Common myeloid progenitor, CD34-positive (primary cell): ENCODE measurements around the gene DEDD2.

ENCODE experiments used
- CTCF ChIA-PET: fragments of 350-600 bp; sonication (Branson Sonifier 250); formaldehyde crosslinking; loops from one replicate; lab custom pipeline; 2021; ENCODE audit warnings: antibody characterized with exemption; lab: Charles Lee
- POLR2A ChIA-PET: fragments of 350-600 bp; sonication (Branson Sonifier 250); formaldehyde crosslinking; loops from one replicate; lab custom pipeline; 2021; ENCODE audit warnings: antibody characterized with exemption; lab: Charles Lee
- DNase-seq, 3 donors: peaks; one replicate each; pipeline versions ENCODE4 v3.0.0 to v3.0.0-alpha.2; 2013
- H3K27ac ChIP-seq, 2 experiments: 1 replicate in 1 of 2; 2 replicates in 1 of 2; pipeline ENCODE4 v1.7.0; 2013; ENCODE audit warnings: inconsistent platforms in 2 of 2, low read length in 2 of 2, mild to moderate bottlenecking in 2 of 2, low read depth in 1 of 2, moderate library complexity in 1 of 2; ENCODE audit not compliant: severe bottlenecking in 2 of 2, insufficient read depth in 1 of 2, poor library complexity in 1 of 2
- H3K27me3 ChIP-seq, 5 experiments: replicated peaks in 2 of 5; 1 replicate in 3 of 5; 2 replicates in 2 of 5; pipeline versions ENCODE4 v1.6.1 to v1.7.0; 2013; ENCODE audit warnings: low read length in 4 of 5, mild to moderate bottlenecking in 2 of 5, moderate library complexity in 2 of 5, inconsistent platforms in 1 of 5; ENCODE audit not compliant: insufficient read depth in 5 of 5, control insufficient read depth in 4 of 5
- H3K36me3 ChIP-seq, 4 experiments: 1 replicate in 2 of 4; 2 replicates in 2 of 4; pipeline versions ENCODE4 v1.6.1 to v1.7.0; 2013; ENCODE audit warnings: low read length in 3 of 4, control low read depth in 1 of 4, mild to moderate bottlenecking in 1 of 4; ENCODE audit not compliant: control insufficient read depth in 4 of 4, insufficient read depth in 4 of 4
- H3K4me1 ChIP-seq, 4 experiments: 1 replicate in 3 of 4; 2 replicates in 1 of 4; pipeline versions ENCODE4 v1.6.1 to v1.7.1; 2013; ENCODE audit warnings: low read length in 3 of 4, mild to moderate bottlenecking in 3 of 4, control low read depth in 1 of 4, inconsistent platforms in 1 of 4, moderate library complexity in 1 of 4; ENCODE audit not compliant: control insufficient read depth in 4 of 4, insufficient read depth in 4 of 4; ENCODE audit errors: control extremely low read depth in 1 of 4
- H3K4me3 ChIP-seq, 7 experiments: 1 replicate in 4 of 7; 2 replicates in 3 of 7; pipeline versions ENCODE4 v1.5.1 to v1.7.0; 2013; ENCODE audit warnings: mild to moderate bottlenecking in 7 of 7, low read length in 6 of 7, moderate library complexity in 6 of 7, inconsistent platforms in 2 of 7, low read depth in 2 of 7, control low read depth in 1 of 7; ENCODE audit not compliant: insufficient read depth in 4 of 7, control insufficient read depth in 1 of 7; ENCODE audit errors: extremely low read depth in 1 of 7
- H3K9me3 ChIP-seq, 5 experiments: 1 replicate in 4 of 5; 2 replicates in 1 of 5; pipeline versions ENCODE4 v1.6.1 to v1.7.1; 2013; ENCODE audit warnings: low read length in 4 of 5, mild to moderate bottlenecking in 2 of 5, inconsistent platforms in 1 of 5, low read depth in 1 of 5, moderate library complexity in 1 of 5; ENCODE audit not compliant: control insufficient read depth in 4 of 5, insufficient read depth in 2 of 5; ENCODE audit errors: control extremely low read depth in 1 of 5
- WGBS: methylation state at CpG from one replicate; pipeline ENCODE4 v1.1.5; 2013; ENCODE audit not compliant: insufficient coverage; 5-methylcytosine and 5-hydroxymethylcytosine counted together

DEDD2 gene

GRCh38 chr19:42204664-42205063 lies 12.8 kb downstream of the DEDD2 start:
- H3K27ac ChIP-seq, result no peak overlapping the region
- no peak for DNase-seq
- H3K4me1 ChIP-seq, result peaks cover 22 to 46% (median 38%) of the 10 kb centered on the region in 4 experiments
- H3K4me3 ChIP-seq, result no peak overlapping the region
- 93% methylated on average over 3 of the region's 6 CpGs for WGBS
- no peaks in the 10 kb centered on the region for H3K9me3 ChIP-seq
- CTCF ChIA-PET, result no interaction called here
- H3K36me3 ChIP-seq, result peaks cover 3 to 66% (median 46%) of the 10 kb centered on the region in 4 experiments
- POLR2A ChIA-PET, result no interaction called here
- no peaks in the 10 kb centered on the region for H3K27me3 ChIP-seq

- Histone ChIP-seq H3K27me3 (no peaks in the 10 kb centered on the region), H3K36me3 (peaks cover 3 to 62% (median 42%) of the 10 kb centered on the region in 4 experiments), H3K27ac (no peak overlapping the region), H3K4me3 (no peak overlapping the region), H3K4me1 (peaks cover 23 to 56% (median 48%) of the 10 kb centered on the region in 4 experiments), H3K9me3 (no peaks in the 10 kb centered on the region)
- WGBS, result 100% methylated on average over 2 of the region's 2 CpGs
- CTCF ChIA-PET, result interaction anchor here (0.7 kb wide), 1 partner anchor 102 kb away, joined by 3 read pairs; no protein-coding TSS in a partner anchor
- DNase-seq, result no peak
- POLR2A ChIA-PET, result no interaction called here
These were observed 13.8 kb downstream of the DEDD2 start for GRCh38 chr19:42203700-42204099.

DNA sequence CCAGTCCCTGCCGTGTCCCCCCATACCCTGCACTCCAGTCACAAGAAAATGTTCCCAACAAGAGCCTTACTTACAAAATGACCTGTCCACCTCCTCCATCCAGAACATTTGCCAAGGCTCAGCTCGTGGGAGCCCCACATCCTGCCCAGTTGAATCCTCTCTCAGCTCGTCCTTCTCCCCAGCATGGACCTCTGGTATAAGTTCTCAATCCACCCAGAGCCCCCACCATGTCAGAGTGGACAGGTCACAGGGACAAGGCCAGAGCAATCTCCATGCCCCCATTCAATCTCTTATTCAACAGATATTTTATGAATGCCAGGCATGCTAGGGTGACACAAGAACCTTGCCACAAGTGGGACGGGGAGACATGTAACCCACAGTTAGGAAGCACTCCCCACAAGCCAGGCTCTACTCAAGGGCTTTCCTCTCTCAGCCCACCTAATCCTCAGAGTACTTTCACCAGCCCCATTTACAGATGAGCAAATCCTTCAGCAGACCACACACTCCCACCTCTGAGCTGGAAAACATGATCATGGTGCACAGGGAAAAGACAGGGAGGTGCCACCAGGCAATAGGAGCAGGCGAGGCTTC lies 15.1 kb downstream of the DEDD2 start:
- Histone ChIP-seq H3K4me1 (peaks cover 29 to 63% (median 57%) of the 10 kb centered on the region in 4 experiments), H3K27me3 (no peaks in the 10 kb centered on the region), H3K9me3 (no peaks in the 10 kb centered on the region), H3K4me3 (peak overlapping the region in 3 of 7 experiments; percentile 27 to 60 (median 58)), H3K27ac (peak overlapping the region; percentile 27 to 73), H3K36me3 (peaks cover 3 to 52% (median 34%) of the 10 kb centered on the region in 4 experiments)
- DNase-seq, result no peak
- CTCF ChIA-PET, result interaction anchor here (0.8 to 2.0 kb wide), 6 partner anchors 17 to 79 kb away, joined by 3 to 7 read pairs (median 4); partner anchors contain the start of genes POU2F2 and ZNF526
- WGBS, result 73% methylated on average over 4 of the region's 5 CpGs
- POLR2A ChIA-PET, result no interaction called here

DNA sequence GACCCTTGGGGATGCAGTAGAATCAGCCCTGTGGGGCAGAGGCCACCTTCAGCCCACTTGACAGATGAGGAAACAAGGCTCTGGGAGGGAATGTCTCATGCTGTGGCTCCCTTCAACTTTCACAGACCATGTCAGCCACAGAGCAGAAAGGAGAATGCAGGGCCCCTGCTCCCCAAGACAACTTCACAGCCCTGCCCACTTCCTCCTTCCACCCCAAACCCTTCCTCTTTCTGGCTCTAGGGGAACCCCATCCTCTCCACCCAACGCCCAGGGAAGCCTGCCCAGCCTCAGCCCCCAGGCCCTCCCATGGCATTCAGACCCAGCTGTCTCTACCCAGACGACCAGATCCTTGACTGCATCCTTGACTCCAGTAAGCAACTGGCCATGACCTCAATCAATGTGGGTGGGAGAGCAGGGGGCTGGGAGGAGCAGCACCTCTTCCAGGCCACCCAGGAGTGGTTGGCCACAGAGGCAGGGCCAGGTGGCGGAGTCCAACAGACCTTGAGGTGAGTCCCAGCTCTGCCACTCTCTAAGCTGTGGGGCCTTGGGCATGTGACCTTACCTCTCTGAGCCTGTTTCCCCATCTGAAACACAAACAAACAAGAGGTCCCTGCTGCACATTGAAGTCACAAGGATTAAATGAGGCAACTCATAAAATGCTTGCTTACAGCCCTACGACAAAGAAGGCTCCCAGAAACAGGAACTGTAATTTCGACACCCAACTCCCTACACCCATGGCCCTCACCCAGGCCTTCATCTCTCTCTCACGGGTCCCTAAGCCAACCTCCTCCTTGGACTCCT lies 15.8 kb downstream of the DEDD2 start:
- Histone ChIP-seq H3K36me3 (peaks cover 3 to 49% (median 29%) of the 10 kb centered on the region in 4 experiments), H3K4me1 (peaks cover 35 to 70% (median 64%) of the 10 kb centered on the region in 4 experiments), H3K9me3 (no peaks in the 10 kb centered on the region), H3K4me3 (peak overlapping the region in 4 of 7 experiments; percentile 20 to 60 (median 47)), H3K27ac (peak overlapping the region; percentile 27 to 73), H3K27me3 (no peaks in the 10 kb centered on the region)
- WGBS, result 22% methylated on average over 5 of the region's 6 CpGs
- CTCF ChIA-PET, result interaction anchor here (0.8 to 2.0 kb wide), 11 partner anchors 14 to 99 kb away, joined by 3 to 7 read pairs (median 3); partner anchors contain the start of genes GSK3A, POU2F2 and ZNF526
- peak; percentile 68 to 94 (median 94) for DNase-seq
- POLR2A ChIA-PET, result interaction anchor here (0.7 kb wide), 1 partner anchor 43 kb away, joined by 3 read pairs; no protein-coding TSS in a partner anchor

- ChIA-PET CTCF (interaction anchor here (1.1 to 4.4 kb wide), 10 partner anchors 8 to 68 kb away, joined by 3 to 35 read pairs (median 5); partner anchors contain the start of genes GSK3A, POU2F2 and ZNF526), POLR2A (interaction anchor here (1.0 kb wide), 1 partner anchor 20 kb away, joined by 3 read pairs; the partner anchor contains the start of gene ZNF526)
- H3K4me1 ChIP-seq, result peaks cover 35 to 76% (median 70%) of the 10 kb centered on the region in 4 experiments
- H3K4me3 ChIP-seq, result peak overlapping the region in 6 of 7 experiments; percentile 27 to 60 (median 48)
- DNase-seq, result no peak
- H3K27me3 ChIP-seq, result no peaks in the 10 kb centered on the region
- H3K9me3 ChIP-seq, result no peaks in the 10 kb centered on the region
- 79% methylated on average over 3 of the region's 5 CpGs for WGBS
- peaks cover 3 to 42% (median 24%) of the 10 kb centered on the region in 4 experiments for H3K36me3 ChIP-seq
- H3K27ac ChIP-seq, result peak overlapping the region in 1 of 2 experiments; percentile 55
These were observed 17.3 kb downstream of the DEDD2 start for GRCh38 chr19:42200116-42200715.

- Histone ChIP-seq H3K4me1 (peaks cover 35 to 78% (median 70%) of the 10 kb centered on the region in 4 experiments), H3K9me3 (no peaks in the 10 kb centered on the region), H3K4me3 (peak overlapping the region in 6 of 7 experiments; percentile 27 to 60 (median 53)), H3K27me3 (no peaks in the 10 kb centered on the region), H3K36me3 (peaks cover 0 to 36% (median 22%) of the 10 kb centered on the region in 4 experiments), H3K27ac (peak overlapping the region; percentile 12 to 55)
- ChIA-PET POLR2A (interaction anchor here (0.7 to 1.5 kb wide), 3 partner anchors 17 to 46 kb away, joined by 3 read pairs; partner anchors contain the start of gene ZNF526), CTCF (interaction anchor here (0.6 to 4.4 kb wide), 12 partner anchors 8 to 96 kb away, joined by 3 to 35 read pairs (median 6); partner anchors contain the start of genes POU2F2 and ZNF526)
- WGBS, result 0% methylated on average over 10 of the region's 32 CpGs
- peak; percentile 68 to 87 (median 75) for DNase-seq
These were observed 17.9 kb downstream of the DEDD2 start for GRCh38 chr19:42199440-42200115.
